Measurements from ENCODE around the gene PRKD1.

Gene PRKD1
- total RNA-seq, result 0 to 0.17 reads per million in 2 donors

DNA sequence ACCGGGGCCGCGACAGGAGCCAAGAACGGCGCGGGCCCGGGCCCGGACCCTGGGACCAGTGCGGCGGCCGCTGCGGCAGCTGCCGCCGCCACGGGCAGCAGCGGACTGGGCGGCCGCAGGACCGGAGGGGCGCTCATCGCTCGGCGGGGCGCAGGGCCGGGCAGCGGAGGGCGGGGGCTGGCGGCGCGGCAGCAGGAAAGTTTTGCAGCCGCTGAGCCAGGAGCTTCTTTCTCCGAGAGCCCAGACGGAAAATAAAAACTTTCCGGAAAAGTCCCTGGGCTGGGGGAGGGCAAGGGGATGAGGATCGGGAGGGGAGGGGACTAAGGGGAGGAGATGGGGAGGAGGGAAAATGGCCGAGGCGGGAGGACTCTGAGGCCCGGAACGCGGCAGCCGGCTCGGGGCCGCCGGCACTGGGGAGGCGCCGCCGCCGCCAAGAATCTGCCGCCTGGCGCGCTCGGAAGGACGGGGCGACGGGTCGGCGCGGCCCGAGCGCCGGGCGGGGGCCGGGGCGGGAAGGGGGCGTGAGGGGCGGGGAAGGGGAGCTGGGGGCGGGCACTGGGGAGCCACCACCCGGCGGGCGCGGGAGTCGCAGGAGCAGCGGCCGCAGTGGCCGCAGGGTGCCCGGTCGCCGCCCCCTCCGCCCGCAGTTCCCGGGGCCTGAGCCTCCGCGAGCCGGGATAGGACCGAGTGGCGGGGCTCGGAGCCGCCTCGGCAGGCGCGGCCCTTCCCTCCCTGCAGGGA lies at the start of gene PRKD1:
Gene PRKD1, minus strand, starts transcription at position 472 of the 741 bp plus-strand sequence.
- DNase-seq, result no peak

GRCh38 chr14:29971101-29971500 lies 43.5 kb upstream of the PRKD1 start:
- no peak for DNase-seq

- DNase-seq, result no peak
Observed at GRCh38 chr14:29955087-29955486, 27.4 kb upstream of the PRKD1 start.

DNA sequence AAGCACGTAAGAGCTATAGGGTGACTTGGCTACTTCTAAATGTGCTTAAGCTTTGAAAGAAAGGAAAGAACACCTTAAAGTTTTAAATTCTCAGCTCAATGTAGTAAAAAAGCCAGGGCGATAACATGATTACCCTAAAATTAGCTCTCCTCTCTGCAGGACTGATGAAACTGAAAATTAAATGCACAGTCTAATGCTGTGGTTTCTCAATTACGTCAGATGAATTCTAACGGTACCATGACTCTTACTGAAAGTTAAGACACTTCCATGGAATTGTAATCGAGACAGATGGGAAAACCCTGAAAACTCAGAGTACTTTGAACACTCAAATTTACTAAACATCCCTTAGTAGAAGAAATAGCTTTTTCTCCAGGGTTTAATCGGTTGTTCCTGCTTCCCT lies 25.9 kb upstream of the PRKD1 start:
- no peak for DNase-seq

DNA sequence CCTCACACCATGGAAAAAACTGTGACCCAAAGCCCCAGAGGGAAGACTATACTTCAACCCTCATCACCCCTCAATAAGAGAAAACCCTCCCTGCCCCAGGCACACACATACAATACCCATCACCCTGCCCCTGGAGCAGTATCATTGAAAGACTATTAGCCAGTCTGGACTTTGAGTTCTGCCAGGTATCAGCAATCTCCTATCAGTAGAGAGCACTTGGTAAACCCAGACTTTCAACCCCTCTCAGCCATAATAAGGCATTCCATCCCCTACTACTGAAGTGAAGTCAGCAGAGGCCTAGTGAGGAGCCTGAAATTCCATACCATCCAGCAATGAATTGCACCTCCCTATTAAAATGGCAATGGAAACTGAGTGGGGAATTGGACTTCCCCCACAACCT lies 16.4 kb upstream of the PRKD1 start:
- no peak for DNase-seq

DNA sequence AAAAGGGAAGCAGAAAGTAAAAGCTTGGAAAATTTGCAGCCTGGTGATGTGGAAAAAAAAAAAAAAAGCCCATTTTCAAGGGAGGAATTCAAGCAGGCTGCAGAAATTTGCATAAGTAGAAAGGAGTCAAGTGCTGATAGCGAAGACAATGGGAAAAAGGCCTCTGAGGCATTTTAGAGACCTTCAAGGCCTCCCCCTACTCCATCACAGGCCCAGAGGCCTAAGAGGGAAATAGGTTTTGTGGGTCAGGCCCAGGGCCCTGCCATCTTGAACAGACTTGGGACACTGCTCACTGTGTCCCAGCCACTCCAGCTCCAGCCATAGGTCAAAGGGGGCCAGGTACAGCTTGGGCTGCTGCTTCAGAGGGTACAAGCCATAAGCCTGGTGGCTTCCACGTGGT lies 13.8 kb upstream of the PRKD1 start:
- no peak for DNase-seq

DNA sequence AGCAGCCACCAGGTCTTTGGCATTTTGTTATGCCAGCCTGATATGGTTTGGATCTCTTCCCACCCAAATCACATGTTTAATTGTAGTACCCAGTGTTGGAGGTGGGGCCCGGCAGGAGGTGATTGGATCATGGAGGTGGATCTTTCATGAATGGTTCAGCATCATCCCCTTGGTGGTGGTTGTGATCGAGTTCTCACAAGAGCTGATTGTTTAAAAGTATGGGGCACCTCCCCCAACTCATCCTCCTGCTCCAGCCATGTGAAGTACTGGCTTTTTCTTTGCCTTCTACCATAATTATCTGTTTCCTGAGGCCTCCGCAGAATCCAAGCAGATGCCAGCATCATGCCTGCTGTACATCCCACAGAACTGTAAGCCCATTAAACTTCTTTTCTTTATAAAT lies 12.8 kb upstream of the PRKD1 start:
- DNase-seq, result no peak

DNA sequence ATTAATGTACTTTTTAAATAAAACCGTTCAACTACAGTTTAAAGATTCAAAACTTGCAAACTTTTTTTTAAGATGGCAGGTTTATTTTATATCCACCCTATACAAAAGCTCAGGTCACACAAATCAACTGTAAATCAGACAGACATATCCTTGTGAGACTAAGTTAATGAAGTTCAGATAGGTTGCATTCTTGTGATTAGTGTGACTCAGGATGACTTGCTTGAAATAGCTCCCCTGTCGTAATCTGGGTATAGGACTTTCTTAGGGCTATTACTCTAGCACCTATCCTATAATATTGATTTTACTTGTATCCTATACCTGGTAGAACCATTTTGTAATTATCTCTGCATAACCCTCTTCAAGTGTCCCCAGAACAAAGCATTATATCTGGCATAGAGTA lies 9.5 kb upstream of the PRKD1 start:
- no peak for DNase-seq

- no peak for DNase-seq
Observed at GRCh38 chr14:29930283-29930682, 2.6 kb upstream of the PRKD1 start.

DNA sequence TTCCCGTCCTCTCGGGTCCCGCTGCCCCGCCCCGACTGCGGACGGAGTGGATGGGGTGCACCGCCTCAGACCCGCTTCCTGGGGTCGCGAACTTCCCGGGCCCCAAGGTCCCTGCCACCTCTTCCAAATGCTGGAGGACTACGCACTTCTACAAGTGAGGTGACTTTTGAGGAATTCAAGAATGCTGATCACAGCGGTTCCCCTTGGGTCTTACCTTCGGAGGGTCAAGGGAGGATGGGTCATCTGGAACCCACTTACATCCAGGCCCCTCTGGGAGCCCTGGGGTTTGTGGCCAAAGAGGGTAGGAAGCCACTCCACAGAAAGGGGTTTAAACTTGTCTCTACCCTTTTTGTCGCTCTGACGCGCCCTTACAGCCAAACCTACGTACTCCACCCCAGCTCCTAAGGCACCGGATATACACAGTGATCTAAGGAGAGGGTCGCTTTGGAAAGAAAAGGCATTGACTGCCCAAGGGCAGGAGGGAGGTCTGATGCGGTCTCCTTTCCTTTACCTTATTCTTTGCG lies 532 bp upstream of the PRKD1 start:
- no peak for DNase-seq

- DNase-seq, result no peak
Observed at GRCh38 chr14:29926701-29927375, 809 bp downstream of the PRKD1 start.

DNA sequence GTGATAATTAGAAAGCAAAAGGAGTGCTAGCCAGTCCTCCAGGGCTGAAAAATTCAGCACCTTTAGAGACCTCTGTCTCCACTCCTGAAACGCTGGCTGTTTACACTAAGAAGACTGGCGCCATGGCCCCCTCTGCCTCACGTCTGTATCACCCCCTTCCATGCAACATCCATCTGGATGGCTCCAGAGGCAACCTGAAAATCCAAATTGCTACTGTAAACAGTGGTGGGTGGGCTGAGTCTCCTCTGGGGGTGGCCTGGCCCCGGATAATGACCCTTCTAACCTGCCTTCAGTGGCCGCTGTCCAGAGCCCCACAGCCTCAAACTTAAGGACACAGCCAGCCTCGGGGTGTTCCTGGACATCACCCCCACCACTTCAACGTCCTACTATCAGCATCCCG lies 1.4 kb downstream of the PRKD1 start:
- DNase-seq, result no peak

- DNase-seq, result no peak
Observed at GRCh38 chr14:29925736-29926135, 1.9 kb downstream of the PRKD1 start.

DNA sequence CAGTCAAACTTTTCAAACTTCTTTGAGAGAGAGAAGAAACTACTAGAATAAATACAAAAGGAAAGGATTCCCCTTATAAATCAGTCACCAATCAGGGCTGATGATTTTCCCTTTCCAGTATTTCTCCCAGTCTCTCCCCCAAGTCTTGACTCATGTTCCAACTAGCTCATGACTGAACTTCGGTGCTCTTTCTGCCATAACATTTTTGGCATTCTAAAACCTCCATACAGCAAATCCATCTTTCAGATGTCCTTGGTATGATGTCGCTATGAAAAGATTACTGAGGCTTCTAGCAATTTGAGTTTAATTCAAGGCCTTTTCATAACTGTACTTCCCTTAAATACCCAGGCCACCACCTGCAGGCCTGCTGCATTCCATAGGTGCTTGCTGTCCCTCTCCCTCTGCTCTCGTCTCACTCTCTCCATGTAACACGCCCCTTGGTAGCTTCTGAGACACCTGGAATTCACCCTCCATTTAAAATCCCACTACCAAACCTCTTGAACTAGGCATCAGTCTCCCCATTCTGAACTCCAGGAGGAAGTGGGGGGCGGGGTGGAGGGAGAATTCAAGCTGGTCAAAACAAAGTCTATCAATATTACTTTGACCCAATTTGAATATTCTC lies 2.4 kb downstream of the PRKD1 start:
- DNase-seq, result no peak

DNA sequence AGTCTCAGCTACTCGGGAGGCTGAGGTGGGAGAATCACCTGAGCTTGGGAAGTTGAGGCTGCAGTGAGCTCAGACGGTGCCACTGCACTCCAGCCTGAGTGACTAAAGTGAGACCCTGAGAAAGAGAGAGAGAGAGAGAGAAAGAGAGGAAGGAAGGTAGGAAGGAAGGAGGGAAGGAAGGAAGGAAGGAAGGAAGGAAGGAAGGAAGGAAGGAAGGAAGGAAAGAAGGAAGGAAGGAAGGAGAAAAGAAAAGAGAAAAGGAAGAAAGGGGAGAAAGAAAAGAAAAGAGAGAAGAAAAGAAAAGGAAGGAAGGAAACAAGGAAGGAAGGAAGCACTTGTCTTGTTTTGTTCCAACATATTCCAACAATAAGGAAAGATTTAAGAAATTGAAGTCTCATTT lies 7.8 kb downstream of the PRKD1 start:
- DNase-seq, result no peak

DNA sequence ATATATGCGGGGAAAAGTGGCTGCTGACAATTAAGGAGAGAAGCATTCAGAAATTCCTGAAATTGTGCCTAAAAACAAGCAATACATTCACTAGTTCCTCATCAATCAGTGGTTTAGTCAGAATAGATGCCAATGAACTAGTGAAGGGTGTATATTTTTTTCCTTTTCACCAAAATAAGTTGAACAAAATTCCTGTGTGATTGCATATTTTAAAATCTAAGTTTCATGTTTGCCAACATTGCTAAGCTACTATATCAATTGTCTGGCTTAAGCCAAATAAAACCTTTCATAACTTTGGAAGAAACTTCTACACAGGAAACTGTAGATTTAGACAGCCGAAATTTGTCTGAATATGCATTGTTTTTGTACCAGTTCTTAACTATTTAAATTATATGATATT lies 8.7 kb downstream of the PRKD1 start:
- no peak for DNase-seq

DNA sequence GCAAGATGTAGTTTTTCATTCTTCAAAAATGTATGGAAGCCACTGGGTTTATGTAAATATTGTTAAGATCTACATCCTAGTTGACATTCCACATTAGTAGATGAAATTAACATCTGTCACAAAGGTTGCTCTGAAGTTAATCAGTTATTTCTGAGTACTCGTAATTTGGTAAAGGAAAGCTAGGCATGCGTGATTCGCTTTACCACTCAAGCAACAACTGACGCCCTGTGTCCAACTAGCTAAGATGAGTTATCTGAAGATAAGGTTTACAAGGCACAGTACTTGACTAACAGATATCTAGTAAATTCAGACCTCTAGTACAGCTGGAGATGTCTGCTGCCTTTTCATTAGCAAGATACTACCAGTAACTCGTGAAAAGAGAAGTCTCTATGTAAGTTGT lies 14.1 kb downstream of the PRKD1 start:
- DNase-seq, result no peak

DNA sequence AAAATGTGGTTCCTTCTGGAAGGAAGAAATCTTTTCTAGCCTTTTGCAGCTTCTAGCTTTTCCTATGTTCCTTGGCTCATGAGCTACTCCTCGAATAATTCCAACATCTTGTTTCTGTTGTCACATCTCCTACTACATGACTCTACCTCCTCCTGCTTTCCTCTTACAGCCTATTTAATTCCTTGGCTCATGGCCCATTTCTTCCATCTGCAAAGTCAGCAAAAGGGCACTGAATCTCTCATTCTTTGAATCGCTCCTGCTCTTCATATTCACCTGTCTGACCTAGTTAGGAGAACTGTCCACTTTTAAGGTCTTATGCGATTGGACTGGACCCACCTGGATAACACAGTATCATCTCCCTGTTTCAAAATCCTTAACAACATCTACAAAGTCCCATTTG lies 15.8 kb downstream of the PRKD1 start:
- DNase-seq, result no peak

DNA sequence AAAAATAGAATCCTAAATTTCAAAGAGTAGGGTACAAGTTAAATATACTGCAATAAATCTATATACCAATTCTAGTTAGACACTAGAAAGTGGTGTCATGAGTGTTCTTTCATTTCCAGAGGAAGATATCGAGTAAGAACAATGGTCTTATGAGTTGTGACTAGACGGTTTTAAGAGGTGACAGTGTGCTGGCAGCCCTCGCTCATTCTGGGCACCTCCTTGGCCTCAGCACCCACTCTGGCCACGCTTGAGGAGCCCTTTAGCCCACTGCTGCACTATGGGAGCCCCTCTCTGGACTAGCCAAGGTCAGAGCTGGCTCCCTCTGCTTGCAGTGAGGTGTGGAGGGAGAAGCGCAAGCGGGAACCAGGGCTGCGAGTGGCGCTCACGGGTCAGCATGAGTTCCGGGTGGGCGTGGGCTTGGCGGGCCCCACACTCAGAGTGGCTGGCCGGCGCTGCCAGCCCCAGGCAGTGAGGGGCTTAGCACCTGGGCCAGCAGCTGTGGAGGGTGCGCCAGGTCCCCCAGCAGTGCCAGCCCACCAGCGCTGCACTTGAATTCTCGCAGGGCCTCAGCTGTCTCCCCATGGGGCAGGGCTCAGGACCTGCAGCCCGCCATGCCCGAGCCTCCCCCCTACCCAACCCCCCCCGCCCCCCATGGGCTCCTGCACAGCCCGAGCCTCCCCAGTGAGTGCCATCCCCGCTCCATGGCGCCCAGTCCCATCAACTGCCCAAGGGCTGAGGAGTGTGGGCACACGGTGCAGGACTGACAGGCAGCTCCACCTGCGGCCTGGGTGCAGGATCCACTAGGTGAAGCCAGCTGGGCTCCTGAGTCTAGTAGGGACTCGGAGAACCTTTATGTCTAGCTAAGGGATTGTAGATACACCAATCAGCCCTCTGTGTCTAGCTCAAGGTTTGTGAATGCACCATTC lies 18.7 kb downstream of the PRKD1 start:
- DNase-seq, result no peak

GRCh38 chr14:29906256-29906870 lies 21.3 kb downstream of the PRKD1 start:
- DNase-seq, result no peak

DNA sequence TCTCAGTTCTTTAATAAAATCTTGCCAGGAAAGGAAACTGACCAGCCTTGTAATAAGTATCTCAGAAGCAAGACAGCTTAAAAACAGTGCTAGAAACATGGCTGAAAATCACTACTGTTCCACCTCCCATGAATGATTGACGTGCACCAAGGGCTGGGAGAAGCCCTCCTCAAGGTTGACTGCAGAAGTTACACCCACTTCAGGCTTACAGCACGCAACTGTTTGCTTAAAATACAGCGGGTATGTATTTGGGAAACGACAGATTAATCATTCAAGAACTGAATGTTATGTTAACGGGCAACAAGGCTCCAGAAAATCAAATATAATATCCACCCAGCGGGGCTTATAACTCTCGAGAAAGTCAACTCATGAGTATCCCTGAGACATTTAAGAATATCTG lies 22.1 kb downstream of the PRKD1 start:
- no peak for DNase-seq

- DNase-seq, result no peak
Observed at GRCh38 chr14:29900609-29901350, 26.9 kb downstream of the PRKD1 start.
